GM12891 (cell line): ENCODE data around the gene CYP8B1. TPM values are rescaled to one million over a fixed set of nuclear protein-coding genes. Genes with fewer than 3 reads are reported as not detected.

ENCODE experiments used
- DNase-seq: peaks from one replicate; pipeline ENCODE4 v3.0.0; 2011; ENCODE audit warnings: low spot score; ENCODE audit not compliant: insufficient read length
- FAIRE-seq: peaks from 2 replicates; lab custom pipeline; 2011; peaks lifted over from hg19 to GRCh38; lab: Jason Lieb, UNC
- PAX5 ChIP-seq: IDR thresholded peaks from 2 replicates; pipeline ENCODE4 v1.6.1; 2011; ENCODE audit warnings: low read length, moderate library complexity, mild to moderate bottlenecking; ENCODE audit not compliant: insufficient read depth, severe bottlenecking
- POLR2A ChIP-seq: IDR thresholded peaks from 2 replicates; pipeline ENCODE4 v1.6.1; 2011; ENCODE audit warnings: low read depth, low read length, control low read depth
- POLR2AphosphoS5 ChIP-seq: IDR thresholded peaks from 2 replicates; pipeline ENCODE4 v1.6.1; 2011; ENCODE audit warnings: low read depth, low read length, control low read depth
- POU2F2 ChIP-seq: IDR thresholded peaks from 2 replicates; pipeline ENCODE4 v1.6.1; 2011; ENCODE audit warnings: low read depth, mild to moderate bottlenecking, control low read depth, low read length, moderate library complexity
- SPI1 ChIP-seq: IDR thresholded peaks from 2 replicates; pipeline ENCODE4 v1.6.1; 2011; ENCODE audit warnings: low read depth, low read length, control low read depth
- TAF1 ChIP-seq: IDR thresholded peaks from 2 replicates; pipeline ENCODE4 v1.6.1; 2011; ENCODE audit warnings: low read depth, low read length, control low read depth
- polyA plus RNA-seq: library from polyadenylated mRNA; unstranded; fragments of >200 nt; gene quantifications from one replicate; pipeline ENCODE4 v1.2.1, GENCODE V29; 2012; ENCODE audit warnings: low read depth, missing spikeins, inconsistent platforms; ENCODE audit not compliant: missing spikeins

The CYP8B1 gene
- polyA plus RNA-seq, result not detected

- TF ChIP-seq SPI1 (no peak), POU2F2 (no peak), POLR2AphosphoS5 (no peak), PAX5 (no peak), TAF1 (no peak), POLR2A (no peak)
- DNase-seq (no peak), FAIRE-seq (no peak)
Measured at GRCh38 chr3:42875325-42876151, at the start of gene CYP8B1. CYP8B1 (minus strand) TSS chr3:42875879; CDS start chr3:42875816, 63 bp downstream.

GRCh38 chr3:42923606-42924005 lies 47.9 kb upstream of the CYP8B1 start:
- DNase-seq, result no peak
- no peak for FAIRE-seq
- TF ChIP-seq PAX5, result no peak

GRCh38 chr3:42914771-42915515 lies 39.3 kb upstream of the CYP8B1 start:
- DNase-seq (no peak), FAIRE-seq (no peak)
- TF ChIP-seq SPI1 (no peak), TAF1 (no peak), POLR2A (no peak), POU2F2 (no peak), POLR2AphosphoS5 (no peak), PAX5 (no peak)

GRCh38 chr3:42911551-42911950 lies 35.9 kb upstream of the CYP8B1 start:
- no peak for FAIRE-seq
- no peak for DNase-seq
- no peak for TF ChIP-seq POU2F2
- TF ChIP-seq SPI1, result no peak
- no peak for TF ChIP-seq TAF1
- TF ChIP-seq POLR2A, result no peak
- no peak for TF ChIP-seq PAX5
- no peak for TF ChIP-seq POLR2AphosphoS5

GRCh38 chr3:42908675-42909074 lies 33.0 kb upstream of the CYP8B1 start:
- FAIRE-seq (no peak), DNase-seq (no peak)
- TF ChIP-seq TAF1 (no peak), PAX5 (no peak), POU2F2 (no peak), SPI1 (no peak)

- DNase-seq (no peak), FAIRE-seq (no peak)
- no peak for TF ChIP-seq TAF1
- TF ChIP-seq PAX5, result no peak
- TF ChIP-seq SPI1, result no peak
- no peak for TF ChIP-seq POU2F2
- no peak for TF ChIP-seq POLR2AphosphoS5
- TF ChIP-seq POLR2A, result no peak
Measured at GRCh38 chr3:42906848-42907183, 31.1 kb upstream of the CYP8B1 start.

- DNase-seq (no peak), FAIRE-seq (no peak)
- TF ChIP-seq POLR2A (no peak), SPI1 (no peak), PAX5 (no peak), POU2F2 (no peak), TAF1 (no peak), POLR2AphosphoS5 (no peak)
Measured at GRCh38 chr3:42906070-42906847, 30.6 kb upstream of the CYP8B1 start, which contains the start of gene ZNF662. ZNF662 (plus strand) TSS chr3:42906142; CDS start chr3:42908115, 1,973 bp downstream.

GRCh38 chr3:42905740-42906069 lies 30.0 kb upstream of the CYP8B1 start:
- no peak for TF ChIP-seq POLR2A
- TF ChIP-seq POU2F2, result no peak
- TF ChIP-seq SPI1, result no peak
- no peak for TF ChIP-seq TAF1
- TF ChIP-seq PAX5, result no peak
- TF ChIP-seq POLR2AphosphoS5, result no peak
- DNase-seq (no peak), FAIRE-seq (no peak)

- TF ChIP-seq POU2F2 (no peak), PAX5 (no peak), SPI1 (no peak), POLR2AphosphoS5 (no peak), TAF1 (no peak), POLR2A (no peak)
- DNase-seq (no peak), FAIRE-seq (no peak)
Measured at GRCh38 chr3:42904076-42904475, 28.4 kb upstream of the CYP8B1 start.
